Measurements from ENCODE around the gene PITPNC1. TPM values are rescaled to one million over a fixed set of nuclear protein-coding genes. Genes with fewer than 3 reads are reported as not detected.
"Not testable (repeated sequence)": the region's sequence is repeated elsewhere in the genome, so short reads cannot be mapped to it uniquely, and the experiment has no call there.

PITPNC1 gene
- total RNA-seq, 1 experiment from 2014 or later, result 24.0 TPM

DNA sequence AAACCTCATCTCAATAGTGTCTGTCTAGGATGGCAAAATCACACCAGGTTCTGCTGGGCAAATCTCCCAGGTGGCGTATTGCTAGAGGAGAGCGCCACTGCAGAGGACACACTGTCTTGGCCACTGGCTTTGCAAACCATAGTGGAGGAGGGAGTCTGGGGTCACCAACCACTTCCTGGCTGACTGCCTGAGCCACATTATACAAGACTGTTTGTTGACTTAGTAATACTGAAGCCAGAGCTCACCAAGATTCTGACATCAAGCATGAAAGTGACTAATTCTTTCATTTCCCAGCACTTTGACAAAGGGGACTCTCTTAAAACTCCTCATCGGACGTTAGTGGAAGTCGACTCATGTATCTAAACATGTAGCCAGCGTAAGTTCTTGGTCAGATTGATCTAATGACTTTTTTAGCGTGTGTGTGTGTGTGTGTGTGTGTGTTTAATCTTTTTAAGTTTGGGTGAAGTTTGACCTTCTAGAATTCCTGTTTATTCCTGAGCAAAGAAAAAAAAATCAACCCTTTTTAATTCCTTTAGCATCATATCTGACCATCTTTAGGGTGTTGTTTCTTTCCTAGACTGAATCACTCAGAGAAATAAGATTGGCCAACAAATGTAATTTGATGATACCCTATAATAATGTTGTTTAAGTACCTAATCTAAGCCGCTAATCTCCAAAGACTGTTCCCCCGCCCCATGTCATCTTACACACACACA is 13.7 kb downstream of the PITPNC1 start:
- in situ Hi-C loops (cut with HindIII; ENCODE audit: low sequenced_read_pairs), result no loop called here
- peak; percentile 33 for DNase-seq (ENCODE audit: low spot score)

DNA sequence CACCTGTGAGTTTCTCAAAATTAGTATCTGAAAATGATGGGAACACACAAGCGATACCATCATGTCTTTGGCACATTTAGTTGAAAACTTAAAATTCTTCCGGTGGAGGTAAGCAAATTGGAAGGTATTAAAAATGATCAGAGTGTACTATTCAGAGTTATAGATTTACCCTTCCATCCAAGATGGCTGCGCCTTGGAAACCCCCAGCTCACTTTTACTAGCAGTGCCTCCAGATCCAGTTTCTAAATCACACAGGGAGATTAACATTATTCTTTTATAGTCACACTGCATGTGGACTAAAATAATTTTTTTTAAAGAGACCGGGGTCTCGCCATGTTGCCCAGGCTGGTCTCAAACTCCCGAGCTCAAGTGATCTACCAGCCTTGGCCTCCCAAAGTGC is 15.0 kb downstream of the PITPNC1 start:
- in situ Hi-C loops (cut with HindIII; ENCODE audit: low sequenced_read_pairs), result no loop called here

DNA sequence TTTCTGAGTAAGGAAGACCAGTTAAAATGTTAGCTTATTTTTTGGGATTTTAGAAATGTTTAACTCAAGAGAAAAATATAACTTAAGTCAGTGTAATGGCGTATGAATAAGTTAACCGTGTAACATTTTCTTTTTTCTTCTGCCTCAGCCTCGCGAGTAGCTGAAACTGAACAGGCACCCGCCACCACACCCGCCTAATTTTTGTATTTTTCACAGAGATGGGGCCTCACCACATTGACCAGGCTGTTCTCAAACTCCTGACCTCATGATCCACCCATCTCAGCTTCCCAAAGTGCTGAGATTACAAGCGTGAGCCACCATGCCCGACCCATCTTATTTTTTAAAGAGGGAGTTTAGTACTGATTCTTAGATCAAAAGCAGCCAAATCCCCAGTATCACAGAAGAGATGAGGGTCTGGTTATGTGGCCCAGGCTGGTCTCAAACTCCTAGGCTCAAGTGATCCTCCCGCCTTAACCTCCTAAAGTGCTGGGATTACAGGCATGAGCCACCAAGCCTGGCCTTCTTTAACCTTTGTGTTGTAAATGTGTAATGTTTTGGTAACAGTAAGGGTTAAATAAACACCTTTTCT is 16.8 kb downstream of the PITPNC1 start:
- in situ Hi-C loops (cut with HindIII; ENCODE audit: low sequenced_read_pairs), result no loop called here
- no peak for DNase-seq (ENCODE audit: low spot score)

More for the DNA sequence above, 15.0 kb downstream of the PITPNC1 start:
- no peak for DNase-seq (ENCODE audit: low spot score)

DNA sequence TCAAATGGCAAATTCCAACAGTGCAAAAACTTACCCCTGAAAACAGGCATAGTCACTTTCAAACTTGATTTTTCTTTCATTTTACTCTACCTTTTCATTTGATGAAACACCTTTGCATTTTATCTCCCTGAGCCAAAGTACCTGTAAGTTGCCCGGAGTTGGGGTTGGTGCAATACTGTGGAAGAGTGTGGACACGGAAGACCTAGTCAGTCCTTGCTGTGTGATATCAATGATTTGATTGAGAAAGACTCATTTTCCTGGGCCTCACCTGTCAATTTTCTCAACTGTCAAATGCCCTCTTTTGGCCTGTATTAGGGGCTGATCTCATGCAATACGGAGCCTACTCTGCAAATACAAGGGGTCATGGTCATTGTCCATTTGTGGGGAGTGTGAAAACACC is 22.6 kb downstream of the PITPNC1 start:
- in situ Hi-C loops (cut with HindIII; ENCODE audit: low sequenced_read_pairs), result no loop called here
- no peak for DNase-seq (ENCODE audit: low spot score)

DNA sequence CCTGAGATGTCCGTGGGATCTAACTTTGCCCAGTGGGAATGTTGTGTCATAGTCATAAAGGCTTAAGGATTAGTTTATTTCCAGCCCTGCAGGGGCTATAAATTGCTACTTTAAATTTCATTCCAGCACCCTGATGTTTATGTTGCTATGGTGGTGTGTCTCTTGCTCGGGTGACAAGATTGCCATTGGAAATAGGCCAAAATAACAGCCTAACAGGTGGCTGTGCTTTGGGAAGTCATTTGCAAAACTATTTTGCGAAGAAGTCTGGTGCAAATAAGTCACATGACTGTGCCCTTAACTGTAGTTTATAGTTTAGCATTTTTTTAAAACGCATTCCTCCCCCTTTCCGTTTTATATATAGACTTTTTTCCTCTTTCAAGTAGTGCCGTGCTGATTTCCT is 23.1 kb downstream of the PITPNC1 start:
- in situ Hi-C loops (cut with HindIII; ENCODE audit: low sequenced_read_pairs), result no loop called here
- DNase-seq (ENCODE audit: low spot score), result peak; percentile 20

DNA sequence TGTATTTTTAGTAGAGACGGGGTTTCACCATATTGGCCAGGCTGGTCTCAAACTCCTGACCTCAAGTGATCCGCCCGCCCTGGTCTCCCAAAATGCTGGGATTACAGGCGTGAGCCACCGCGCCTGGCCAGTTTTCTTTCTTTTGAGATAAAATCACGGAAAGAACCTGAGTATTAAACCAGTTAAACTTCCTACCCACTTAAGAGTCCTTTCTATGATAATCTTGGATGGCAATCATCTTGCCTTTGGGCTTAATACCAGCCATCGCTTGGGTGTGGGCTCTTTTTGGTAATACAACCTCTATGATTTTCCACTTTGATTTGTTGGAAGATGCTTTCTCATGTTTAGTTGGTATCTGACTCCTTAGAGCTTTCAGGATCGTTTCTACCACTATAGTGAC is 24.0 kb downstream of the PITPNC1 start:
- no peak for DNase-seq (ENCODE audit: low spot score)
- in situ Hi-C loops (cut with HindIII; ENCODE audit: low sequenced_read_pairs), result no loop called here

DNA sequence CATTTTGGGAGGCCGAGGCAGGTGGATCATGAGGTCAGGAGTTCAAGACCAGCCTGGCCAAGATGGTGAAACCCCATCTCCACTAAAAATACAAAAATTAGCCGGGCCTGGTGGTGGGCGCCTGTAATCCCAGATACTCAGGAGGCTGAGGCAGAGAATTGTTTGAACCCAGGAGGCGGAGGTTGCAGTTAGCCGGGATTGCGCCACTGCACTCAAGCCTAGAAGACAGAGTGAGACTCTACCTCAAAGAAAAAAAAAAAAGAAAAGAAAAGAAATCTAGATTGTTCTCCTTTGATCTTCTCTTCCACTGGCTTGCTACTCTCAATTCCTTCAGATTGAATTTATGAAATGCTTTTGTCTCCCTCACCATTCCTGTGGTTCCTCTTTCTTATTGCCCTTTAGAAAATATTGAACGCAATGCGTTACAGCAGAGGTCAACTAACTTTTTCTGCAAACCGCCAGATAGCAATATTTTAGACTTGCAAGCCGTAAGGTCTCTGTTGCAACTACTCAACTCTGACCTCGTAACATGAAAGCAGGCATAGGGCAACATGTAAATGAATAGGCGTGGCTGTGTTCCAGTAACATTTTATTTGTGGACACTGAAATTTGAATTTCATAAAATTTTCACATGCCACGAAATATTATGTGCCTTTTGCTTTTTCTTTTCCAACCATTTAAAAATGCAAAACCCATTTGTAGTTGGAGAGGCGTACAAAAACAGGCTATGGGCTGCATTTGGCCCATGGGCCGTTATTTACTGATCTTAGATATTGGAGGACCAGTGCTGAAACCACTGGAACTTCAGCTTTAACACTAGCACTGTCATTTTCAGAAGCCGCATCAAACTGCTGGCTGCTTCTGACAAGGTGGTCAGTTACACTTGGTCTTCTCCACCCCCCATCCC is 24.8 kb downstream of the PITPNC1 start:
- no peak for DNase-seq (ENCODE audit: low spot score)
- in situ Hi-C loops (cut with HindIII; ENCODE audit: low sequenced_read_pairs), result no loop called here

DNA sequence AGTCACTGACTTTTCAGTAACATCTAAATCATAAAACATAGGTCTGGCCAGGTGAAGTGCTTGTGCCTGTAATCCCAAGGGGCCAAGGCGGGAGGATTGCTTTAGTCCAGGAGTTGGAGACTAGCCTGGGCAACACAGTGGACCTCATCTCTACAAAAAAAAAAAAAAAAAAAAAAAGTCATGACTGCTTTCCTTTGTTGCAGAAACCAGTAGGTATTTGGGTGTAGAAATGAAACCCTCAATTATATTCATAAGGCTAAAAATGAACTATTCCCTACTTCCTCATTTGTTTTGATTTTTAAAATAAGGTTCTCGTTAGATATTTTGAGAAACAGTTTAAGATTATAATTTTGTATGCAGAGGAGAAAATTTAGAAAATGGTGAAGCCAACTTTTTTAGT is 26.0 kb downstream of the PITPNC1 start:
- DNase-seq (ENCODE audit: low spot score), result no peak
- in situ Hi-C loops (cut with HindIII; ENCODE audit: low sequenced_read_pairs), result no loop called here

DNA sequence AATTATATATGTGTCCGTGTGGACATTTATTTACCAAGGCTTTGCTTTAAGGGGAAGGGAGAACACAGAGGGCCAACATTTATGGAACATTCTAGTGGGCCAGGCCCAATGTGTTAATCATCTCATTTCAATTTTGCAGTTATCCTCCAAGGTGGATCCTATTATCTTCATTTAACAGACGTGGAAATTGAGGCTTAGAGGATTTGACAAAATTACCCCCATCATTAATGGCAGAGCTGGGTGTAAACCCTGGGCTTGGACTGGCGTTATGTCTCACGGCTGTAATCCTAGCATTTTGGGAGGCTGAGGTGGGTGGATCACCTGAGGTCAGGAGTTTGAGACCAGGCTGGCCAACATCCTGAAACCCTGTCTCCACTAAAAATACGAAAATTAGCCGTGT is 26.4 kb downstream of the PITPNC1 start:
- in situ Hi-C loops (cut with HindIII; ENCODE audit: low sequenced_read_pairs), result no loop called here
- no peak for DNase-seq (ENCODE audit: low spot score)

DNA sequence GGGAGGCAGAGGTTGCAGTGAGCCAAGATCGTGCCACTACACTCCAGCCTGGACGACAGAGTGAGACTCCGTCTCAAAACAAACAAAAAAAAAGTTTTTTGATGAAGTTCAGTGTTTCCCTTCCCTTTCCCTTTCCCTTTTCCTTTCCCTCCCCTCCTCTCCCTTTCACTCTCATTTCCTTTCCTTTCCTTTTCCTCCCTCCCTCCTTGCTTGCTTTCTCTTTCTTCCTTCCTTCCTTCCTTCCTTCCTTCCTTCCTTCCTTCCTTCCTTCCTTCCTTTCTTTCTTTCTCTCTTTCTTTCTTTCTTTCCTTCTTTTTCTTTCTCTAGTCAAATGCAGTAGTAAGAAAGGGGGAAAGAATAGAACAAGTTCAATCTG is 31.4 kb downstream of the PITPNC1 start:
- in situ Hi-C loops (cut with HindIII; ENCODE audit: low sequenced_read_pairs); DNase-seq (ENCODE audit: low spot score): not testable (repeated sequence)

DNA sequence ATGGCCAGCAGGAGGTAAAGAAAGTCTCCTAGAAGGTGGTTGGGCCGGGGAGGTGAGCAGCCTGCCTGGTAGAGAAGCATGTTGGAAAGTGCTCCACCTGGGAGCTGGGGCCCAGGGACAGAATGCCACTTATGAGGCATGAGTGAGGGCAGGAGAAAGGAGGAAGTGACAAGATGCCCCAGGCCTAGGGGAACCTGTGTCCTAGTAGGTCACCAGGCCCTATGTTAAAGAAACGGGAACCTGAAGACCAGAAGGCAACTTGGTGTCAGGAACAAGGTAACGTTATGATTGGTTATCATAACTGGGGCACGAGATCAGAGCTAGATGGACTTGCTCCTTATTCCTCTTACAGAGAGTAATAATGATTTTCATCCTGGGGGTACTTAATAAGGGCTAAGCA is 34.3 kb downstream of the PITPNC1 start:
- DNase-seq (ENCODE audit: low spot score), result no peak
- in situ Hi-C loops (cut with HindIII; ENCODE audit: low sequenced_read_pairs), result no loop called here

DNA sequence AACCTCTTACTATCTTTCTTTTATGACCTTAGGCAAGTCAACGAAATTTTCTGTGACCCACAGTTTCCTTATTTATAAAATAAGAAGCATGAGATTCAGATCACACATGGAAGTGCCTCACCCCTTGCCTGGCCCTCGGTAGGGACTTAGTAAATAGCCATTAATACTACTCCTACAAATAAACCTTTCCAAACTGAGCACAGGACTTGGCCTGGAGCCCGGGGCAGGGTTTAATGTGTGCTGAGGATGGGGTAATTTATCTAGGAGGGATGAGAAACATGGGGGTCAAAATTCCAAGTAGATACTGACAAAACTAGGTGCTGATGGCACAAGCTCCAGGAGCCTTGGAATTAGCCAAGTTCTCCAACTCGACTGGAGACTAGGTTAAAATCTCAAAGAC is 35.0 kb downstream of the PITPNC1 start:
- DNase-seq (ENCODE audit: low spot score), result no peak
- in situ Hi-C loops (cut with HindIII; ENCODE audit: low sequenced_read_pairs), result no loop called here

DNA sequence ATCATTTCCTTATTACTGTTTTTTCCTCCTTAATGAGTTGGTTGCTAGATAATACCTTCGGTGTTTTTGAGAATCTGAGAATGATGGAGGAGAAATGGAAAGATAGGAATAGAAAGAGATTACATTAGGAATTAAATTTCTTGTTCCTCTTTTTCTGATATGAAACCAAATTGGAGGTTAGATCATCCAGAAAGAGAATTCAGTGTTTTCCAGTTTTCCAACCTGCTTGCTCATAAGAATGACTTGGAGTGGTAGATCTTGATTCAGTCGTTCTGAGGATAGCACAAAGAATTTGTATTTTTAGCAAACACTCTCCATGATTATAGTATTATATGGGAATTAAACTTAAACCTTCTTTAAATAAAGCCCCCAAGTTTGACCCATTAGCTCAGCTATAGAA is 35.9 kb downstream of the PITPNC1 start:
- DNase-seq (ENCODE audit: low spot score), result no peak
- in situ Hi-C loops (cut with HindIII; ENCODE audit: low sequenced_read_pairs), result no loop called here

DNA sequence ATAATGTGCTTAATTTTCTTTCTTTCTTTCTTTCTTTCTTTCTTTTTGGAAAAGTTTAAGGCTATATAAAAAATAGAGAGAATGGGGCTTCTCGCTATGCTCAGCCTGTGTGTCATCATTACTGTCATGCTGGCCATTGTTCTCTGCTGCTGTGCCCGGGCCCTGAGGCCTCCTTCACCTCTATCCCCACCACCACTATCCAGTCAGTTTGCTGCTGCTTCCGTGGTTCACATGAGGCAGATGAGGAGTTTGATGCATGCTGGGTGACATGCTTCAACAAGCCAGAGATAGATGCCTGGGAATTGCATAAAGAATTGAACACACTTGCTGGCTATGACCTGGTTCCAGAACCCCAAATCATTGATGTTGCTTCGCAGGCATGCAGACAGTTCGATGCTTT is 36.3 kb downstream of the PITPNC1 start:
- no peak for DNase-seq (ENCODE audit: low spot score)
- in situ Hi-C loops (cut with HindIII; ENCODE audit: low sequenced_read_pairs), result no loop called here

DNA sequence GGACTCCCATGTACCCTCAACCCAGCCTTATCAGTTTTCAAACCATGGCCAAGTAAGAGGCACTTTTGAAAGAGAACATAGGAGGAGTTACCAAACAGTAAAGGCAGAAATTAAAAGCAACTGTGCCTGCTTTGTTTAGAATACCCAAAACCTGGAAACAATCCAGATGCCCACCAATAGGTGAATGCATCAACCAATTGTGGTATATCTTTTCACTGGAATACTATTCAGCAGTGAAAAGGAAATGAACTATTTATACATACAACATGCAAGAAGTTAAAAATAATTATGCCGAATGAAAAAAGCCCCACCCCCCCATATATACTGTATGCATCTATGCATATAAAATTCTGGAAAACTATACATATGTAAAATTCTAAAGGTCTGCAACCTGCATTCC is 37.0 kb downstream of the PITPNC1 start:
- no peak for DNase-seq (ENCODE audit: low spot score)
- in situ Hi-C loops (cut with HindIII; ENCODE audit: low sequenced_read_pairs), result no loop called here

DNA sequence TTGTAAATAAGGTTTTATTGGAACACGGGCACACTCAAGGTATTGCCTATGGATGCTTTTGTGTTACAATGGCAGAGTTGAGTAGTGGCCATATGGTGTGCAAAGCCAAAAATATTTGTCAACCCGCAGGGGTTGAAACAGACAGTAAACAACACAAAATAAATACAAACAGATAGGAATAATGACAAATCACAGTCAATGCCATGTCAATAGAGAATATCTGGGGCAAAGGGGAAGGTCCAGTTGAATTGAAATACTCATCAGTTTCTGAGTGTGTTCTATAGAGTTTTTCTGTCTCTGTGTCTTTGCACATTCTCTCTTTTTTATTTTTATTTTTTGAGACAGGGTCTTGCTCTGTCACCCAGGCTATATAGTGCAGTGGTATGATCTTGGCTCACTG is 37.5 kb downstream of the PITPNC1 start:
- no peak for DNase-seq (ENCODE audit: low spot score)
- in situ Hi-C loops (cut with HindIII; ENCODE audit: low sequenced_read_pairs), result no loop called here

DNA sequence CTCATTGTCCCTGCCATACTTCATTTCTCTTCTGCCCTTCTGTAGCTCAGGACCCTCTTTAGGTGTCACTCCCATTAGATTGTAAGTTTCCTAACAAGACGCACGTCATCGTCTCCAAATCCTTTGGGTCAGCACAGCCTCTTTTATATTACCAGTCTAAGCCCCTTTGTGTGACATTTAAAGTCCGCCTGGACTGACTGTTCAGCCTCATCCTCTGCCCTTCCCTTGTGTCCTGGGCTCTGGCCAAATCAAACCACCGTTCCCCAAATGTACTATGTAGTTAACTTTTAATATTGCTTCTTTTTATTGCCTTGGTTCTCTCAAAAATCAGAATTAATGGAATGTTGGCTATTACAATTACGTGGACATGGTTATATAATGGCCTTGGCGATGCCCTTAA is 38.2 kb downstream of the PITPNC1 start:
- DNase-seq (ENCODE audit: low spot score), result no peak
- in situ Hi-C loops (cut with HindIII; ENCODE audit: low sequenced_read_pairs), result no loop called here

DNA sequence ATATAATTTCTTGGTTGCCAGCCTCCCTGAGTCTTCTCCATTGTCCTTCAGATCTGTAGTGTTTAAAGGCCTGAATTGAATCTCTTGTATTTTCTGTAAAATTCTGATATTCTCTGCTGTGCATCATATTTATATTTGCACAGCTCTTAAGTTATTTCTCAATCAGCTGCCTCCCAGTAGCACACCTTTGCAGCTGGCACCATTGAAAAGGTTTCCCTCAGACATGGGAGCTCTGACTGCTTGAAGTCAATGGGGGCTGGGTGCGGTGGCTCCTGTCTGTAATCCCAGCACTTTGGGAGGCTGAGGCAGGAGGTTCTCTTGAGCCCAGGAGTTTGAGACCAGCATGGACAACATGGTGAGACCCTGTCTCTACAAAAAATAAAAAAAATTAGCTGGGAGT is 40.4 kb downstream of the PITPNC1 start:
- in situ Hi-C loops (cut with HindIII; ENCODE audit: low sequenced_read_pairs), result no loop called here
- no peak for DNase-seq (ENCODE audit: low spot score)

DNA sequence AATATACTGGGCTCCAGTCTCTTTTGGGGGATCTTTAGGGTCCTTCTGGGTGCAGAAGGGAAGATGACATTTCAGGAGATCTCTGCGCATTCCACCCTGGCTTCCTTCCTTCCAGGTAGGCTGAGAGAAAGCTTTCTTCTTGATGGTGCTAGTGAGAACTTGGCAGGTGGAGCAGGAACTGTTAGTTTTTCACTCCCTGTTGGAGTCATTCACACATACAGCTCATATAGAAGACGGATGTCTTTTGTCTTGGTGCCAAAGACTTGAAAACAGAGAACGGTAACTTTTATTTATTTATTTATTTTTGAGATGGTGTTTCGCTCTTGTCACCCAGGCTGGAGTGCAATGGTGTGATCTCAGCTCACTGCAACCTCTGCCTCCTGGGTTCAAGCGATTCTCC is 43.9 kb downstream of the PITPNC1 start:
- in situ Hi-C loops (cut with HindIII; ENCODE audit: low sequenced_read_pairs), result no loop called here
- no peak for DNase-seq (ENCODE audit: low spot score)

DNA sequence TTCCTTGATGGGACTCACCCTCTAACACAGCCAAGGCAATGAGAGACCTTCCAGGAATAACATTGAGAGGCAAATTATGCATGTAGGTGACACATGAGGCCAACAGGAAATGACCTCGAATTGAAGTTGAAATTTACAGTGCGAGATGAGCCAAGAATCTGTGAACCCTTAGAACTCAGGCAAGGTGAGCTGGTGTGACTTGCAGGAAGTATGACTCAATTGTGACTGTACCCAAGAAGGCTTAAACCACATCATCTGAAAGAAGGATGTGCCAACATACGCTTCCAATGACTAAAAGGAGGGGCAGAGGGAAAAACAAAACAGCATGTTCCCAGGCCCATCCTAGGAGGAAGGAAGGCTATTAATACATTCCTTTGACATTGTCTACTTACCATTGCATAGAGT is 44.8 kb downstream of the PITPNC1 start:
- in situ Hi-C loops (cut with HindIII; ENCODE audit: low sequenced_read_pairs), result no loop called here
- DNase-seq (ENCODE audit: low spot score), result no peak
